Neural progenitor cell (in vitro differentiated cells): ENCODE measurements around the gene RHOF. TPM values are rescaled to one million over a fixed set of nuclear protein-coding genes. Genes with fewer than 3 reads are reported as not detected.

Experiments
- DNase-seq: peaks from one replicate; pipeline ENCODE4 v3.0.0-alpha.2; 2016; ENCODE audit warnings: low spot score
- H2AFZ ChIP-seq: fragments of 200-600 bp; sonication (generic); replicated peaks from 2 replicates; pipeline ENCODE4 v1.6.1; 2016; ENCODE audit warnings: antibody characterized with exemption
- H3F3A ChIP-seq: fragments of 200-600 bp; sonication (generic); 2 replicates; pipeline ENCODE4 v1.6.1; 2016; ENCODE audit warnings: antibody characterized with exemption, low read depth
- H3K27ac ChIP-seq: fragments of 200-600 bp; sonication (generic); 2 replicates; pipeline ENCODE4 v1.5.1; 2016; ENCODE audit warnings: mild to moderate bottlenecking
- H3K27me3 ChIP-seq: fragments of 200-600 bp; sonication (generic); 2 replicates; pipeline ENCODE4 v1.6.1; 2016; ENCODE audit warnings: mild to moderate bottlenecking, moderate library complexity
- H3K36me3 ChIP-seq: fragments of 200-600 bp; sonication (generic); 2 replicates; pipeline ENCODE4 v1.5.1; 2016
- H3K4me1 ChIP-seq: fragments of 200-600 bp; sonication (generic); 2 replicates; pipeline ENCODE4 v1.6.1; 2016; ENCODE audit warnings: mixed run types
- H3K4me2 ChIP-seq: fragments of 200-600 bp; sonication (generic); 2 replicates; pipeline ENCODE4 v1.6.1; 2016
- H3K4me3 ChIP-seq: fragments of 200-600 bp; sonication (generic); 2 replicates; pipeline ENCODE4 v1.5.1; 2016
- H3K79me2 ChIP-seq: fragments of 200-600 bp; sonication (generic); 2 replicates; pipeline ENCODE4 v1.6.1; 2016; ENCODE audit warnings: low read depth
- H3K9ac ChIP-seq: fragments of 200-600 bp; sonication (generic); 2 replicates; pipeline ENCODE4 v1.6.1; 2016
- H3K9me3 ChIP-seq: fragments of 200-600 bp; sonication (generic); 2 replicates; pipeline ENCODE4 v1.5.1; 2016; ENCODE audit warnings: low read depth
- H4K20me1 ChIP-seq: fragments of 200-600 bp; sonication (generic); 2 replicates; pipeline ENCODE4 v1.6.1; 2016; ENCODE audit warnings: low read depth
- H3K27ac Mint-ChIP-seq: 3 replicates; pipeline ENCODE4 v1.8.0; 2021; ENCODE audit warnings: mixed read lengths
- H3K27me3 Mint-ChIP-seq: 2 replicates; pipeline ENCODE4 v1.8.0; 2022; ENCODE audit warnings: low read depth, mild to moderate bottlenecking, inconsistent platforms, moderate library complexity, mixed read lengths; ENCODE audit not compliant: insufficient read depth
- H3K36me3 Mint-ChIP-seq: 3 replicates; pipeline ENCODE4 v1.8.0; 2021; ENCODE audit warnings: mixed read lengths
- H3K4me1 Mint-ChIP-seq: 3 replicates; pipeline ENCODE4 v1.8.0; 2021; ENCODE audit warnings: mixed read lengths
- H3K4me3 Mint-ChIP-seq: 3 replicates; pipeline ENCODE4 v1.8.0; 2021; ENCODE audit warnings: mild to moderate bottlenecking, moderate library complexity, mixed read lengths
- H3K9me3 Mint-ChIP-seq: 3 replicates; pipeline ENCODE4 v1.8.0; 2020; ENCODE audit warnings: mixed read lengths
- CTCF ChIP-seq: fragments of 200-600 bp; sonication (generic); IDR thresholded peaks from 2 replicates; pipeline ENCODE4 v1.5.1; 2017; ENCODE audit warnings: antibody characterized with exemption, mild to moderate bottlenecking
- EZH2 ChIP-seq: fragments of 200-600 bp; sonication (generic); IDR thresholded peaks from 2 replicates; pipeline ENCODE4 v1.6.1; 2017; ENCODE audit warnings: antibody characterized with exemption, mild to moderate bottlenecking, moderate library complexity
- EZH2phosphoT487 ChIP-seq: fragments of 200-600 bp; sonication (generic); IDR thresholded peaks from 2 replicates; pipeline ENCODE4 v1.6.1; 2017; ENCODE audit warnings: antibody characterized with exemption
- total RNA-seq: library from RNA; depleted of rRNA; stranded (reverse); fragments of >200 nt; gene quantifications from 2 replicates; pipeline ENCODE4 v1.2.3, GENCODE V29; 2015; ENCODE audit warnings: low replicate concordance

The RHOF gene
- total RNA-seq, 1 donor from 2014 or later: 20.1 TPM

DNA sequence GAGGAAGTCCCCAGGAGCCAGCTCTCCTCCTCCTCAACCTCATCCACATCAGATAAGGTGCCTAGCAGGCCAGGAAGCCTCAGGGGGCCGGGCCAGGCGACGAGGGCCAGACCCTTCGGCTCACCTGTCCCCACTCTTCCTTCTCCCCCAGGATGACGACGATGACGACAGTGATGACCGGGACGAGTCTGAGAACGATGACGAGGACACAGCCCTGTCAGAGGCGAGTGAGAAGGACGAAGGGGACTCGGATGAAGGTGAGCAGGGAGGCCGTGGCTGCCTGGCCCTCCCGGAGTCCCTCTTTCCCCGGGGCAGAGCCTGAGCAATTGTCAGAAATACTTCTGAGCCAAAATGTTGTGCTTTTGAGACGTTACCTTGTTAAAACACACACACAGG lies 24.2 kb upstream of the RHOF start:
- no peak overlapping the region for H3K4me3 ChIP-seq
- no peaks in the 10 kb centered on the region for H3K9me3 ChIP-seq
- no peak overlapping the region for H3K9ac ChIP-seq
- Mint-ChIP-seq H3K9me3 (no peaks in the 10 kb centered on the region), H3K27ac (no peak overlapping the region), H3K4me1 (peaks cover 8% of the 10 kb centered on the region), H3K36me3 (peaks cover 21% of the 10 kb centered on the region), H3K27me3 (peaks cover 8% of the 10 kb centered on the region), H3K4me3 (no peak overlapping the region)
- no peaks in the 10 kb centered on the region for H3K27me3 ChIP-seq
- no peak overlapping the region for H3K4me2 ChIP-seq
- no peak overlapping the region for H2AFZ ChIP-seq
- no peak for TF ChIP-seq EZH2phosphoT487
- no peak for TF ChIP-seq EZH2
- no peak for TF ChIP-seq CTCF
- H3K27ac ChIP-seq: no peak overlapping the region
- DNase-seq: no peak
- H3F3A ChIP-seq: no peaks in the 10 kb centered on the region
- H3K79me2 ChIP-seq: peaks cover 21% of the 10 kb centered on the region
- H4K20me1 ChIP-seq: peaks cover 13% of the 10 kb centered on the region
- H3K36me3 ChIP-seq: no peaks in the 10 kb centered on the region
- peaks cover 5% of the 10 kb centered on the region for H3K4me1 ChIP-seq

- Mint-ChIP-seq H3K4me1 (peaks cover 12% of the 10 kb centered on the region), H3K4me3 (no peak overlapping the region), H3K27ac (no peak overlapping the region), H3K36me3 (peaks cover 21% of the 10 kb centered on the region), H3K27me3 (peaks cover 8% of the 10 kb centered on the region), H3K9me3 (no peaks in the 10 kb centered on the region)
- DNase-seq: no peak
- peaks cover 26% of the 10 kb centered on the region for H3K79me2 ChIP-seq
- no peaks in the 10 kb centered on the region for H3K9me3 ChIP-seq
- TF ChIP-seq EZH2 (no peak), CTCF (no peak)
- H3K27me3 ChIP-seq: no peaks in the 10 kb centered on the region
- H3K4me3 ChIP-seq: no peak overlapping the region
- H2AFZ ChIP-seq: no peak overlapping the region
- H3F3A ChIP-seq: peaks cover 3% of the 10 kb centered on the region
- H3K36me3 ChIP-seq: no peaks in the 10 kb centered on the region
- H3K4me2 ChIP-seq: no peak overlapping the region
- H3K27ac ChIP-seq: no peak overlapping the region
- no peak overlapping the region for H3K9ac ChIP-seq
- peaks cover 5% of the 10 kb centered on the region for H3K4me1 ChIP-seq
- peaks cover 17% of the 10 kb centered on the region for H4K20me1 ChIP-seq
These were observed 23.6 kb upstream of the RHOF start for GRCh38 chr12:121816925-121817647.

- H3K4me1 Mint-ChIP-seq: peaks cover 23% of the 10 kb centered on the region
- Histone ChIP-seq H3K4me2 (no peak overlapping the region), H2AFZ (no peak overlapping the region), H3K27me3 (no peaks in the 10 kb centered on the region), H3K4me3 (no peak overlapping the region), H3K9ac (no peak overlapping the region), H3K36me3 (no peaks in the 10 kb centered on the region), H4K20me1 (peaks cover 36% of the 10 kb centered on the region), H3K9me3 (no peaks in the 10 kb centered on the region), H3F3A (peaks cover 16% of the 10 kb centered on the region), H3K27ac (no peak overlapping the region), H3K79me2 (peaks cover 45% of the 10 kb centered on the region), H3K4me1 (peaks cover 16% of the 10 kb centered on the region)
- TF ChIP-seq EZH2phosphoT487: no peak
- TF ChIP-seq EZH2: no peak
- no peak for DNase-seq
- peaks cover 4% of the 10 kb centered on the region for H3K27me3 Mint-ChIP-seq
- H3K4me3 Mint-ChIP-seq: no peak overlapping the region
- H3K36me3 Mint-ChIP-seq: peaks cover 24% of the 10 kb centered on the region
- no peaks in the 10 kb centered on the region for H3K9me3 Mint-ChIP-seq
- H3K27ac Mint-ChIP-seq: no peak overlapping the region
These were observed 21.8 kb upstream of the RHOF start for GRCh38 chr12:121815263-121815662.

GRCh38 chr12:121814429-121815119 lies 21.1 kb upstream of the RHOF start:
- no peaks in the 10 kb centered on the region for H3K9me3 Mint-ChIP-seq
- H3K27ac Mint-ChIP-seq: no peak overlapping the region
- TF ChIP-seq EZH2phosphoT487: no peak
- no peak for TF ChIP-seq CTCF
- TF ChIP-seq EZH2: no peak
- H3K36me3 ChIP-seq: no peaks in the 10 kb centered on the region
- H3K9me3 ChIP-seq: no peaks in the 10 kb centered on the region
- H3K4me1 ChIP-seq: peaks cover 16% of the 10 kb centered on the region
- H3K4me3 Mint-ChIP-seq: no peak overlapping the region
- peaks cover 4% of the 10 kb centered on the region for H3K27me3 Mint-ChIP-seq
- no peak overlapping the region for H2AFZ ChIP-seq
- H3K27me3 ChIP-seq: no peaks in the 10 kb centered on the region
- peaks cover 42% of the 10 kb centered on the region for H4K20me1 ChIP-seq
- H3K36me3 Mint-ChIP-seq: peaks cover 25% of the 10 kb centered on the region
- peaks cover 16% of the 10 kb centered on the region for H3F3A ChIP-seq
- H3K4me1 Mint-ChIP-seq: peaks cover 23% of the 10 kb centered on the region
- no peak overlapping the region for H3K4me2 ChIP-seq
- H3K79me2 ChIP-seq: peaks cover 49% of the 10 kb centered on the region
- H3K27ac ChIP-seq: no peak overlapping the region
- no peak overlapping the region for H3K9ac ChIP-seq
- no peak for DNase-seq
- no peak overlapping the region for H3K4me3 ChIP-seq
